ENCODE measurements around the gene GBX2.

Gene GBX2

DNA sequence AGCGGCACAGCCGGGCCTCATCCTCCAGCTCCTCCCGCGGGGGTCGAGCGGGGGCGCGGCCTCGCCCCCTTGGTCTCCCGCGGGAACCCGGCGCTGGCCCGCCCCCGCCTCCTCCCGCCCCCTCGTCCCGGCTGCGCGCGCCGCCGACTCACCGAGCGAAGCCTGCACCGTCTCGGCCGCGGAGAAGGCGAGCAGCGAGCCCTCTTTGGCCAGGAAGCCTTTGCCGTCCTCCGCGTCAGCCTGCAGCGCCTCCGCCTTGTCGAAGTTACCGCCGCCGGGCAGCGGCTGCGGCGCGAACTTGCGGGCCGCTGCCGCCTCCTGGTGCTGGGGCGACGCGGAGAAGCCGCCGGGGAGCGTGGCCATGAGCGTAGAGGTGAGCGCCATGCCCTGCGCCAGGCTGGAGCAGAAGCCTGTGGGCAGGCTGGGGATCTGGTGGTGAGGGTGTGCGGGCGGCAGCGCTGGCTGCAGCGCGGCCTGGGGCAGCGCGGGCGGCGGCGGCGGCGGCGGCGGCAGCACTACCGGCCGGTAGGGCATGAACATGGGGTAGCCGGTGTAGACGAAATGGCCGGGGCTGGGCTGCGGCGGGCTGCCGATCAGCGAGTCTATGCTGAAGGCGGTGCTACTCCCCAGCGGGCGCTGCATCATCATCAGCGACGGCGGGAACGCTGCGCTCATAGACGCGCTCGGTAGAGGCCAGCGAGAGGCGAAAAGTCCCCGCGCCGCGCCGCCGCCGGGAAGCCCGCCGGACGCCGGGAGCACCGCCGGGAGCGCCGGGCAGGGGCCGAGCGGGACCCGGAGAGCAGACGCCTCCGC is 683 bp downstream of the GBX2 start:
- no peak for DNase-seq (ENCODE audit: low read depth in 2 of 2)

- DNase-seq (ENCODE audit: low read depth in 2 of 2), result no peak
These were observed 1.3 kb downstream of the GBX2 start for GRCh38 chr2:236166796-236167296.

DNA sequence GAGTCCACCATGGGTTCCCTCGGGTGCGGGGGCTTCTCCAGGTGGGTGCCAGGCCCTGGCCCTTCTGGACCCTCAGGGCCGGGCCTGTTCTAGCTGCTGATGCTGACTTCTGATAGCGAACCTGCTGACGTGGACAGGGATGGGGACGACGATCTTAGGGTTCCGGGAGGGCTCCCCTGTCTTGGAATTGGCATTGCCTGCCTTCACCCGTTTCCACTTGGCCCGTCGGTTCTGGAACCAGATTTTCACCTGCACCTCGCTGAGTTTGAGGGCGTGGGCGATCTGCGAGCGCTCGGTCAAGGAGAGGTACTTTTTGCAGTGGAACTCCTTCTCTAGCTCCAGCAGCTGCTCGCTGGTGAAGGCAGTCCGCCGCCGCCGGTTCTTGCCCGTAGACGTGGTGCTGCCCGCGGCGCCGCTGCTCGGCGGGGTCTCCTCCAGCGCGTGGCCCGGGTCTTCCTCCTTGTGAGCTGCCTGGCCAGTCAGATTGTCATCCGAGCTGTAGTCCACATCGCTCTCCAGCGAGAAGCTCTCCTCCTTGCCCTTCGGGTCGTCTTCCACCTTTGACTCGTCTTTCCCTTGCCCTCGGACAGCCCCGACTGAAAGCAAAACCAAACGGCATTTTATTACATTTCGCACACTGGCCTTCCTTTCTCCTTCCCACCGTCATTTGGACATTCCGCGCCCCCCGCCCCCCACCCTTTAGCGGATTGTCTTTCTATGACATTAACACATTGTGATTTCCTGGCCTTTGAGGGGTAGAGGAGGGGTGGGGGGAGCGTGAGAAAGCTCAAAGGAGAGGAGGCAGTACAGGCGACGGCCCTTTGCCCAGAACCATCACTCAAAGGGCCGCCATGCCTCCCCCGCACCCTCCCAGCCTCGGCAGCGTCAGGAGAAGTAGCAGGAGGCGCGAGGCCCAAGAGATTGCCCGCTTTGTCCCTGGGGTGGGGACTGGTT is 2.1 kb downstream of the GBX2 start:
- no peak for DNase-seq (ENCODE audit: low read depth in 2 of 2)

DNA sequence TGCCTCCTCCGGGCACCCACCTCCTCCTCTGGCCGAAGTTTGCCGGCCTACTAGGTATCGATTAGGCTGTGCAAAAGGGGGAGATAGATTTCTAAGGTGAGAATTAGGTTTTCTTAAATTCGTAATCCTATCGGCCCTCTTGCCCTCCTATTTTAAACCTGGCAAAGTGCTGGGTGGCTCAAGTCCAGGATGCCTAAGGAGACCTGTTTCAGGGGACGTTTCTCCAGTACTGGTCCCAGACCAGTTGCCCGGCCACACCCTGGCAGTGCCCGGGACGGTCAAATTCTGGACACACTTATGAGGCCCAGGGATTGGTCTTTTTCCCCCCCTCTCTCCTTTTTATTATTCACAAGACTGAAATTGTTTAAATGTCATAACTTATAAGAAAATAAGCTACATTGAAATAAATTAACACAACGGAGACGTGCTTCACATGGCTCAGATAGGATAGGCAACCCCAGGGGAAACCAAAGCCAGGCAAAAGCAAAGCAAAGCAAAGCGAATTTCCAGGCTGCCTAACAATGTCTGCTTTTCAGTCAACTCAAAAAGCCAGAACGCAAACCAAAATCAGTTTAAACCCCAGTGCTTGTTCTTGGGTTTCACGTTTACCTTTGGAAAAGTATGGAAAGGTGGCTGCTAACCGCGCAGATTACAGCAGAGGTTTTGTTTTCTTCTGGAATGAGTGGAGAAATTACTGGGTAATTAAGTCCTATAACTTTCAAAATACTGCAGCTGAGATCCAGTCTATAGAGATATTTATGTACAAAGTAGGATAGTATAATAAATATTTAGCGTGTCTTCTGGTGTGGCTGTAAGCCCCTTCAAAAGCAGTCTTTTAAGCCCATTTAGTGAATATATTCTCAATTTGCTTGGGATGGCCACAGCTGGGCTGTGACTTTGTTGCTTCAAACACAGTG is 3.0 kb downstream of the GBX2 start:
- no peak for DNase-seq (ENCODE audit: low read depth in 2 of 2)

DNA sequence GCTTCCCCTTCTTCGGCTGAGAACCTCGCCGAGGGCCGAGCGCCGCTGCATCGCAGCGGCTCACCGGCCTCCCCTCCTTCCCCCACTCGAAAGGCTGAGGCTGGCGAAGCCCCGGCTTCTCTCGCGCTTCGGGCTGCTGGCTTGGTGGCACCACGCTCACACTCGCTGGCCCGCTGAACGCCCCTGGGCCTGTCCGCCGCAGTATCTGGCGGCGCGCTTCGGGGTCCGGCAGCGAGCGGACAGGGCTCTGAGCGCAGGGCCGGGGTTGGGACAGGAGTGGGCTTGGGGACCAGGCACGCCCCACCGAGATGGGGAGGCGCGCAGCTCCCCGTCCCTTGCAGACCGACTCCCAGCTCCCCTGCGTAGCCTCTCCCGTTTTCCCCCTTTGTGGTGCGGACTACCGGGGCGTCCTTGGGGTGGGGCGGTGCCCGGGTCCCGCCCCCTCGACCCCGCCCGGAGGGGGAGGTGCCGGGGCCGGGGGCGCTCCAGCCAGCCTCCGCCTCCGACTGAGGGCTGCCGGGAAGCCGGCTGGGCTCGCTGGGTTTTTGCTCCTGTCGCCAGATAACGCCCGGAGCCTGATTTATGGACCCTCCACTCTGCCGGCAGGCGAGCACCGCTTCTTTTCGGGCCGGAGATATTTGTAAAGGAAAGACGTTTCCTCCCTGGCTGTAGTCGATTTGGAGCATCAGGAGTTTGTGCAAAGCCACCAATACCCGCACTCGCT is 3.8 kb downstream of the GBX2 start:
- DNase-seq (ENCODE audit: low read depth in 2 of 2), result no peak

GRCh38 chr2:236163471-236164200 is 4.5 kb downstream of the GBX2 start:
- no peak for DNase-seq (ENCODE audit: low read depth in 2 of 2)

GRCh38 chr2:236162882-236163470 is 5.2 kb downstream of the GBX2 start:
- no peak for DNase-seq (ENCODE audit: low read depth in 2 of 2)

- no peak for DNase-seq (ENCODE audit: low read depth in 2 of 2)
These were observed 5.9 kb downstream of the GBX2 start for GRCh38 chr2:236162031-236162845.

GRCh38 chr2:236161531-236161930 is 6.7 kb downstream of the GBX2 start:
- no peak for DNase-seq (ENCODE audit: low read depth in 2 of 2)

DNA sequence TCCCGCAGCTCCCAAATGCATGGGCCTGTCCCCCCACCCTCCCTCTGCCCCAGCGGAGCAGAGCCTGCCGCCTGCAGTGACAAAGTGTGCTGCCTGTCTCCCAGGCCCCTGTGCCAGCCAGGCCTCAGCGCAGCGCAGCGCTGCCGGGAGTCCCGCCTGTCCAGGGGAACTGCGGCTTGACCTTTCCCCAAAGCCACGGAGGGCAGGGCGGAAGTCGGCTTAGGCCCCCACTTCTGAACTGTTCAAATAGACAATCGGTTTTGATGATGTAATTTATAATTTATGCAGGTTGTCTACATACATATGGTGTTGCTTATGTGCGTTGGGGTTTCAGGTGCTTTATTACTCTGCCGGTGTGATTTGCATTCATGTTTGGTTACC is 7.1 kb downstream of the GBX2 start:
- no peak for DNase-seq (ENCODE audit: low read depth in 2 of 2)

- no peak for DNase-seq (ENCODE audit: low read depth in 2 of 2)
These were observed 7.7 kb downstream of the GBX2 start for GRCh38 chr2:236160366-236161081.

DNA sequence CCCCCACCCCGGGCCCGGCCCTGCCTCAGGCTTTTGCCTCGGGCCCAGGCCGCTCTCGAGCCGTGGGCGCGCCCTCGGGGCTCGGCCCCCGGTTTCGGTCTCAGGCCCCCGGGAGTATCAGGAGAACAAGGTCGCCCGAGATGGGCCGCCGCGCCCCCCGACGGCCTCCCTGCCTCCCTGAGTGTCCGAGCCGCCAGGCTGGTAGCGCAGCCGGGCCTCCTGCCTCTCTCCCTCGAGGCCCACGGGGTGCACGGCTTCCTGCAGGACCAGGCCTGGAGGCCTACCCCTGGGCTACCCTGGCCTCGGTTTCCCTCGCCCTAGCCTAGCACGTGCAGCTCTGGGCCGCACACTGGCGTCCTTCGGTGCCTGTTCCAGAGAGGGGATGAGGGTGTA is 8.4 kb downstream of the GBX2 start:
- no peak for DNase-seq (ENCODE audit: low read depth in 2 of 2)

- no peak for DNase-seq (ENCODE audit: low read depth in 2 of 2)
These were observed 9.0 kb downstream of the GBX2 start for GRCh38 chr2:236158969-236159777.

DNA sequence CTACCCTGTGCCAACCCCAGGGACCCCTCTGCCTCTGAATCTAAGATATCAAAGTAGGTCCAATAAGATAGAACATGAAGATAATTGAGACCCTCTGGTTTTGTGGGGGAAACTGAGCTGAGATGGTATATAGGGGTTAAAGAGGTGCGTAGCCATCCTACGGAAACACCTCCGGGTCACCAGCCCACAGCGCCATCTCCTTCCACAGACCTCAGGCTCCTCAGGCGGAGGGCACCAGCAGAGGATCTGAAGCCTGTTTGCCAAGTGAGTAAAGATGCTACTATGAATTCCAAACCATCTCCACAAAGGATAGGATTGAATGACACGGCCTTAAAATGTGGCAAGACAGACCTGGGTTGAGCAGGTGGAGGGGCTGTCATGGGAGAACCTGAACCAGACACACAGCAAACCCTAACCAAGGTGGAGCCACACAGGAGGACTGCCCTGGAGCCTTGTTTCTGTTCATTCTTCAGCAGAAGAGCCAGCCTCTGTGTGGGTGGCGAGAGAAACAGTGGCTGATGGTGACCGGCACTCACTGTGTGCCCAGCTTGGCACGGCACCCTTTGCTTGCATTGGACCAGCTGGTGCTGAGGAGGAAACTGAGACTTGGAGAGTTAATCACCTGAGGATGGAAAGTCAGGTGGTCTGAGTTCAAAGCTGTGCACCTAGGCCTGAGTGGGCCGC is 10.2 kb downstream of the GBX2 start:
- DNase-seq (ENCODE audit: low read depth in 2 of 2), result no peak

- no peak for DNase-seq (ENCODE audit: low read depth in 2 of 2)
These were observed 10.8 kb downstream of the GBX2 start for GRCh38 chr2:236157366-236157765.

- no peak for DNase-seq (ENCODE audit: low read depth in 2 of 2)
These were observed 11.4 kb downstream of the GBX2 start for GRCh38 chr2:236156860-236157194.

Measured in activated CD8-positive, alpha-beta memory T cell treated with anti-CD3 and anti-CD28 coated beads for 4 hours (primary cell).